ENCODE results near the gene FTCD. TPM values are rescaled to one million over a fixed set of nuclear protein-coding genes. Genes with fewer than 3 reads are reported as not detected.

FTCD gene
- total RNA-seq, 1 donor from 2014 or later: 2.3 TPM

GRCh38 chr21:46157396-46157986 is 2.1 kb upstream of the FTCD start:
- Mint-ChIP-seq H3K36me3 (ENCODE audit: unreplicated experiment) (no peaks in the 10 kb centered on the region), H3K4me1 (ENCODE audit: unreplicated experiment) (no peaks in the 10 kb centered on the region), H3K27me3 (ENCODE audit: unreplicated experiment) (no peaks in the 10 kb centered on the region), H3K4me3 (ENCODE audit: unreplicated experiment) (no peak overlapping the region), H3K27ac (ENCODE audit: unreplicated experiment) (no peak overlapping the region), H3K9me3 (ENCODE audit: unreplicated experiment) (no peaks in the 10 kb centered on the region)
- TF ChIP-seq CTCF (IDR thresholded peaks at IDR 0.05): no peak
- no peak for DNase-seq (ENCODE audit: extremely low spot score, unreplicated experiment)

- TF ChIP-seq CTCF (IDR thresholded peaks at IDR 0.05): no peak
- H3K27me3 Mint-ChIP-seq (ENCODE audit: unreplicated experiment): no peaks in the 10 kb centered on the region
- no peaks in the 10 kb centered on the region for H3K36me3 Mint-ChIP-seq (ENCODE audit: unreplicated experiment)
- H3K4me1 Mint-ChIP-seq (ENCODE audit: unreplicated experiment): no peaks in the 10 kb centered on the region
- no peak for DNase-seq (ENCODE audit: extremely low spot score, unreplicated experiment)
- H3K4me3 Mint-ChIP-seq (ENCODE audit: unreplicated experiment): no peak overlapping the region
- no peaks in the 10 kb centered on the region for H3K9me3 Mint-ChIP-seq (ENCODE audit: unreplicated experiment)
- H3K27ac Mint-ChIP-seq (ENCODE audit: unreplicated experiment): no peak overlapping the region
Observed at GRCh38 chr21:46156678-46157077, 1.3 kb upstream of the FTCD start.

GRCh38 chr21:46156378-46156645 is 933 bp upstream of the FTCD start:
- no peaks in the 10 kb centered on the region for H3K9me3 Mint-ChIP-seq (ENCODE audit: unreplicated experiment)
- no peak overlapping the region for H3K4me3 Mint-ChIP-seq (ENCODE audit: unreplicated experiment)
- H3K27me3 Mint-ChIP-seq (ENCODE audit: unreplicated experiment): no peaks in the 10 kb centered on the region
- H3K36me3 Mint-ChIP-seq (ENCODE audit: unreplicated experiment): no peaks in the 10 kb centered on the region
- H3K27ac Mint-ChIP-seq (ENCODE audit: unreplicated experiment): no peak overlapping the region
- TF ChIP-seq CTCF (IDR thresholded peaks at IDR 0.05): no peak
- DNase-seq (ENCODE audit: extremely low spot score, unreplicated experiment): no peak
- no peaks in the 10 kb centered on the region for H3K4me1 Mint-ChIP-seq (ENCODE audit: unreplicated experiment)

- no peaks in the 10 kb centered on the region for H3K4me1 Mint-ChIP-seq (ENCODE audit: unreplicated experiment)
- H3K36me3 Mint-ChIP-seq (ENCODE audit: unreplicated experiment): no peaks in the 10 kb centered on the region
- no peaks in the 10 kb centered on the region for H3K9me3 Mint-ChIP-seq (ENCODE audit: unreplicated experiment)
- TF ChIP-seq CTCF (IDR thresholded peaks at IDR 0.05): no peak
- H3K27ac Mint-ChIP-seq (ENCODE audit: unreplicated experiment): no peak overlapping the region
- peak; percentile 82 for DNase-seq (ENCODE audit: extremely low spot score, unreplicated experiment)
- H3K4me3 Mint-ChIP-seq (ENCODE audit: unreplicated experiment): no peak overlapping the region
- no peaks in the 10 kb centered on the region for H3K27me3 Mint-ChIP-seq (ENCODE audit: unreplicated experiment)
Observed at GRCh38 chr21:46154955-46155513, 345 bp downstream of the FTCD start.

- no peaks in the 10 kb centered on the region for H3K4me1 Mint-ChIP-seq (ENCODE audit: unreplicated experiment)
- peak; percentile 81 for DNase-seq (ENCODE audit: extremely low spot score, unreplicated experiment)
- no peak overlapping the region for H3K4me3 Mint-ChIP-seq (ENCODE audit: unreplicated experiment)
- no peak for TF ChIP-seq CTCF (IDR thresholded peaks at IDR 0.05)
- H3K27me3 Mint-ChIP-seq (ENCODE audit: unreplicated experiment): no peaks in the 10 kb centered on the region
- H3K9me3 Mint-ChIP-seq (ENCODE audit: unreplicated experiment): no peaks in the 10 kb centered on the region
- no peak overlapping the region for H3K27ac Mint-ChIP-seq (ENCODE audit: unreplicated experiment)
- no peaks in the 10 kb centered on the region for H3K36me3 Mint-ChIP-seq (ENCODE audit: unreplicated experiment)
Observed at GRCh38 chr21:46154155-46154954, 1.0 kb downstream of the FTCD start.

Measured in osteocyte (in vitro differentiated cells).